Suprapubic skin (tissue), 4 donors: ENCODE measurements around the gene SLAMF1. TPM values are rescaled to one million over a fixed set of nuclear protein-coding genes. Genes with fewer than 3 reads are reported as not detected.

Experiments
- DNase-seq, 2 donors: peaks; one replicate each; pipeline ENCODE4 v3.0.0-alpha.2; 2019; ENCODE audit warnings: low spot score in 2 of 2
- H3K27ac ChIP-seq: fragments of 200-600 bp; sonication (generic); one replicate; pipeline ENCODE4 v1.5.1; 2019
- H3K27me3 ChIP-seq: fragments of 200-600 bp; sonication (generic); one replicate; pipeline ENCODE4 v1.5.1; 2019
- H3K36me3 ChIP-seq: fragments of 200-600 bp; sonication (generic); one replicate; pipeline ENCODE4 v1.5.1; 2019
- H3K4me1 ChIP-seq: fragments of 200-600 bp; sonication (generic); one replicate; pipeline ENCODE4 v1.5.1; 2019
- H3K4me3 ChIP-seq: fragments of 200-600 bp; sonication (generic); one replicate; pipeline ENCODE4 v1.5.1; 2019; ENCODE audit warnings: mild to moderate bottlenecking
- H3K9me3 ChIP-seq: fragments of 200-600 bp; sonication (generic); one replicate; pipeline ENCODE4 v1.5.1; 2019
- EP300 ChIP-seq: sonication (generic); formaldehyde crosslinking; IDR thresholded peaks from one replicate; pipeline ENCODE4 v1.6.1; 2017; ENCODE audit warnings: antibody characterized with exemption
- POLR2A ChIP-seq, 2 donors: fragments of 450-650 bp; IDR thresholded peaks; one replicate each; pipeline ENCODE4 v1.6.1; 2017; ENCODE audit warnings: antibody characterized with exemption in 2 of 2, mild to moderate bottlenecking in 2 of 2, moderate library complexity in 2 of 2
- POLR2AphosphoS5 ChIP-seq, 3 donors: sonication (generic); formaldehyde crosslinking; IDR thresholded peaks; one replicate each; pipeline ENCODE4 v1.6.1; 2017; ENCODE audit warnings: antibody characterized with exemption in 3 of 3
- WGBS: methylation state at CpG from one replicate; pipeline ENCODE4 v1.1.5; 2018; 5-methylcytosine and 5-hydroxymethylcytosine counted together
- total RNA-seq, 4 donors: library from RNA; depleted of rRNA; stranded (reverse); fragments of >200 nt; gene quantifications; one replicate each; pipeline ENCODE4 v1.1.0, GENCODE V29; 2016
- TF ChIP-seq, protein P1 (sequence below), 2 donors: fragments of 200-600 bp in 1 of 2; fragments of 450-650 bp in 1 of 2; sonication (generic) in 1 of 2; IDR thresholded peaks; one replicate each; pipeline ENCODE4 v1.5.1; 2016 to 2019; ENCODE audit warnings: antibody characterized with exemption in 2 of 2, mild to moderate bottlenecking in 1 of 2, moderate library complexity in 1 of 2

Gene SLAMF1
- total RNA-seq, 4 donors from 2014 or later = not detected

DNA sequence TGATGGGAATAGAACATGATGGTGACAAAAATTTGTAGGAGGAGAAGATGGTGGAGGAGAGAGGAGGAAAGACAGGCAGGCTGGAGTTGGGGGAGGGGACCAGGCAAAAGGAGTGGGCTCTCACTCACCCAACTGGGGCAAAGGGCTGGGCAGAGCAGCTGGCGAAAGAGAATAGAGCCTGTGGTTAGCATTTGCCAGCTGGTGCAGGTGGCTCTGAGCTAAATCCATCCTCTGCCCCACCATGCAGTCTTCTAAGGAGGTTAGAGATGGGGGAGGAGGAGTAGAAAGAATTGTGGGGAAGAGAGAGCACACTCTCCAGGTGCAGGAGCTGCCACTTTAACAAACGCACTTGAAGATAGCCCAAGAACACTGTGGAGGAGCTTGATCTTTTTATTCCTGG, 27.6 kb upstream of the SLAMF1 start:
- H3K4me1 ChIP-seq = peaks cover 10% of the 10 kb centered on the region
- no peak overlapping the region for H3K27ac ChIP-seq
- DNase-seq = no peak
- TF ChIP-seq POLR2AphosphoS5 (IDR thresholded peaks at IDR 0.05) (no peak), POLR2A (IDR thresholded peaks at IDR 0.05) (no peak), EP300 (no peak)
- TF ChIP-seq, protein P1, sequence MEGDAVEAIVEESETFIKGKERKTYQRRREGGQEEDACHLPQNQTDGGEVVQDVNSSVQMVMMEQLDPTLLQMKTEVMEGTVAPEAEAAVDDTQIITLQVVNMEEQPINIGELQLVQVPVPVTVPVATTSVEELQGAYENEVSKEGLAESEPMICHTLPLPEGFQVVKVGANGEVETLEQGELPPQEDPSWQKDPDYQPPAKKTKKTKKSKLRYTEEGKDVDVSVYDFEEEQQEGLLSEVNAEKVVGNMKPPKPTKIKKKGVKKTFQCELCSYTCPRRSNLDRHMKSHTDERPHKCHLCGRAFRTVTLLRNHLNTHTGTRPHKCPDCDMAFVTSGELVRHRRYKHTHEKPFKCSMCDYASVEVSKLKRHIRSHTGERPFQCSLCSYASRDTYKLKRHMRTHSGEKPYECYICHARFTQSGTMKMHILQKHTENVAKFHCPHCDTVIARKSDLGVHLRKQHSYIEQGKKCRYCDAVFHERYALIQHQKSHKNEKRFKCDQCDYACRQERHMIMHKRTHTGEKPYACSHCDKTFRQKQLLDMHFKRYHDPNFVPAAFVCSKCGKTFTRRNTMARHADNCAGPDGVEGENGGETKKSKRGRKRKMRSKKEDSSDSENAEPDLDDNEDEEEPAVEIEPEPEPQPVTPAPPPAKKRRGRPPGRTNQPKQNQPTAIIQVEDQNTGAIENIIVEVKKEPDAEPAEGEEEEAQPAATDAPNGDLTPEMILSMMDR (IDR thresholded peaks at IDR 0.05) = no peak
- H3K9me3 ChIP-seq = no peaks in the 10 kb centered on the region
- H3K36me3 ChIP-seq = no peaks in the 10 kb centered on the region
- no peak overlapping the region for H3K4me3 ChIP-seq
- H3K27me3 ChIP-seq = no peaks in the 10 kb centered on the region
- WGBS = 72% methylated on average over 2 of the region's 2 CpGs

DNA sequence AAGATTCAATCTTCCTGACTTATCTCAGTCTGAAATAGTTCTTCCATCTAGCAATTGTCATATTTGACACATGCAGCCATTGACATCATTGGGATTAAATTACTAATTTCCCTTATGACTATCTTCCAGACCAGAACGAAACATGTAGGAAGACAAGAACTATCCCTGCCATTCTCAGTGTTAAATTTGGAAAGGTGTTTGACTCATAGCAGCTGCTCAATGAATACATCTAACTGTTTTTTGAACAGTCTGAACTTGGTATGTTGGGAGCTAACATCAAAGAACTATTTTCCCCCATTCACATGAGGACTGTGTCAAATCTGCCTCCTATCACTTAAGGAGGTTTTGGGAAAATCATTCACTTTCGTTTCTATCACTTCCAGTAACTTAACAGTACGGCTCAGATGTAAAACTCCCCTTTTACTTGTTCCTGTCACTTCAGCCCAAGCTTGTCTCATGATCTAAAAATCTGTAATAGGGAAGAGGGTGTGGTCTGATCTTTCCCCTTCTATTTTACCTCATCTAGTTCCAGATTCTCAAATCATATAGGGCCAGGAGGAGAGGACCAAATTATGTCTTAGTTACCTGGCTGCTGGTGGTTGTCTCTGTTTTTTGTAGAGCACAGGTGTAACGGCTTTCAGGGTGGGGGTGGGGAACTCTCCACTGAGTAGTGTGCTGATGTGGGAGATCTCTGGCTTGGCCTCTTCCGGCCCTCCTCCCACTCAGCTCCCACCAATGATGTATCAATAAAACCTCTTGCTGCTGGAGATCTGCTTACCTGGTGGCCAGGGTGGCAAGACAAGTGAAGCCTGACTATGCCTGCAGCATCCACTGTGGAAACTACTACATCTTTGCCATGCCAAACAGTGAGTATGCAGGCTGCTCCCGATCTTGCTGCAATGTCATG, 26.2 kb upstream of the SLAMF1 start:
- Histone ChIP-seq H3K9me3 (no peaks in the 10 kb centered on the region), H3K27ac (no peak overlapping the region), H3K4me3 (no peak overlapping the region), H3K27me3 (no peaks in the 10 kb centered on the region), H3K4me1 (peaks cover 10% of the 10 kb centered on the region), H3K36me3 (no peaks in the 10 kb centered on the region)
- DNase-seq = no peak
- no peak for TF ChIP-seq POLR2A (IDR thresholded peaks at IDR 0.05)
- TF ChIP-seq EP300 = no peak
- TF ChIP-seq, protein P1 (IDR thresholded peaks at IDR 0.05) = no peak
- TF ChIP-seq POLR2AphosphoS5 (IDR thresholded peaks at IDR 0.05) = no peak
- WGBS = 49% methylated on average over 6 of the region's 6 CpGs

DNA sequence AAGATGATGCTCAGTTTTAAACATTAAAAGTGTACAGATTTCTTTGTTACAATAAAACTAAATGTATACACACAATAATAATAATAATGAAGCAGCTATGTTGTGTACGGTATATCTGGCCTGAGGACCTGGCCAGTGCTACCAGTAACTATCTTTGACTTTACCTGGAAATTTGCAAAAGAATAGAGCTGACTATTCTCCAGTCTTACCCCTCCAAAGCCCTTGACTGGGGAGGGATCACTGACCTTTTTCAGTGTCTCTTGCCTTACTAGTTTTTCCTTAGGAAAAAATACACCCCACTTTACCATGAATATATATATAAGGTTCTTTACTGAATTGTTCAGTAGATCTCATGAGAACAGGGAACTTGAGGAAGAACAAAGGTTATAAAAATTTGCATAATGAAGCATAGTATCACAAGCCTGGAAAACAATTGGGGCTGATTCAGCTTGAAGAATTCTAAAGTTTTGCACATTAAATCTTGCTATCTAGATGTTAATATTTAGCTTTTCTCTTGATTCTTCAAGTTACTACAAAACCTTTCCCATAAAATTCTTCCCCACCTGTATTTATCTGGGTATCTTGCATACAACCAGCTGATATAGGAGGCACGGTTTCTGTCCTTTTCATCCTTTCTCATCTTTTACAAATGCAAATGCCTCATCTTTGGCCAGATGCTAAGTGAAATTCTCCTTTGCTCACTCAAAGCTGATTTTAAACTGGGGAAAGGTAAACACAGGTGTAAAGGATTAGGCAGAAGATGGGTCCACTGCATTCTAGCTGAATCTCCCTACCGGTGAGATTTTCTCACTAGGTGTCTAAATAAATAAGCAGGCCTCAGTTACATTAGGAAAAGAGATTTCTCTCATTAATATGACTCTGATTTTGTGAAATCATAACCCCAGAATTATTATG, 25.0 kb upstream of the SLAMF1 start:
- Histone ChIP-seq H3K9me3 (no peaks in the 10 kb centered on the region), H3K36me3 (no peaks in the 10 kb centered on the region), H3K4me1 (peaks cover 10% of the 10 kb centered on the region), H3K27ac (no peak overlapping the region), H3K4me3 (no peak overlapping the region), H3K27me3 (no peaks in the 10 kb centered on the region)
- WGBS = 51% methylated on average over 3 of the region's 3 CpGs
- no peak for TF ChIP-seq POLR2A (IDR thresholded peaks at IDR 0.05)
- TF ChIP-seq, protein P1 (IDR thresholded peaks at IDR 0.05) = no peak
- TF ChIP-seq EP300 = no peak
- TF ChIP-seq POLR2AphosphoS5 (IDR thresholded peaks at IDR 0.05) = no peak
- DNase-seq = no peak

DNA sequence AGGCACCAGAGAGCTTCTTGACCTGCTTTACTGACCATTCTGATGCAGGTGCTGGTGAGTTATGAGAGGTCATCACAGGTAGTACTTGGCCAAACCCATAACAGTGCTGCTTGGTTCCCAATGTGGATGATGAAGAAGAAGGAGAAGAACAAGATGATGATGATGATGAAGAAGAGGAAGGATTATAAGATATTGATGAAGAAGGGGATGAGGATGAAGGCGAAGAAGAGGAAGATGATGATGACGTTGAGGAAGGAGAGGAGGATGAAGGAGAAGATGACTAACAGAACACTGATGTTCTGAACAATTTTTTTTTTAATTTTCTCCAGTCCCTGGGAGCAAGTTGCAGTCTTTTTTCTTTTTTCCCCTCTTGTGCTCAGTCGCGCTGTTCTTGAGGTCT, 23.9 kb upstream of the SLAMF1 start:
- no peaks in the 10 kb centered on the region for H3K36me3 ChIP-seq
- DNase-seq = no peak
- no peaks in the 10 kb centered on the region for H3K27me3 ChIP-seq
- H3K4me1 ChIP-seq = peaks cover 10% of the 10 kb centered on the region
- no peaks in the 10 kb centered on the region for H3K9me3 ChIP-seq
- TF ChIP-seq POLR2AphosphoS5 (IDR thresholded peaks at IDR 0.05) = no peak
- no peak for TF ChIP-seq POLR2A (IDR thresholded peaks at IDR 0.05)
- no peak for TF ChIP-seq EP300
- TF ChIP-seq, protein P1 (IDR thresholded peaks at IDR 0.05) = no peak
- no peak overlapping the region for H3K4me3 ChIP-seq
- 90% methylated on average over 4 of the region's 4 CpGs for WGBS
- H3K27ac ChIP-seq = no peak overlapping the region

DNA sequence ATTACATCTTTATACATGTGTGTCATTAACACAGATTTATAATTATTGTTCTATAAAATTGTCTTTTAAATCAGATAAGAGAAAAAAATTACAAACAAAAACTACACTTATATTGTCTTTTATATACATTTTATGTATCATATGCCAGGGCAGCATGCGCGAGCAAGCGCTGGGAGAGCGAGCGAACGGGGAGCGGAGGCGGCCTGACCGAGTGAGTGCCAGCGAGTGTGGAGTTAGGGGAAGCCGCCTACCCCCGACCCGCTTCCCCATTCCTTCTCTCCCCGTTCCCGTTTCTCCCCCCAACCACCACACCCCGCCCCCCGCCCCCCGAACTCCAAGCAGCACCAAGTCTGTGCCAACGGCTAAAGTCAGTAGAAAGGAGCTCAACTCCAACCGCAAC, 23.0 kb upstream of the SLAMF1 start:
- Histone ChIP-seq H3K4me3 (no peak overlapping the region), H3K27me3 (no peaks in the 10 kb centered on the region), H3K4me1 (peaks cover 7% of the 10 kb centered on the region), H3K9me3 (no peaks in the 10 kb centered on the region), H3K36me3 (no peaks in the 10 kb centered on the region), H3K27ac (no peak overlapping the region)
- TF ChIP-seq EP300 (no peak), POLR2AphosphoS5 (IDR thresholded peaks at IDR 0.05) (no peak), POLR2A (IDR thresholded peaks at IDR 0.05) (no peak)
- TF ChIP-seq, protein P1 (IDR thresholded peaks at IDR 0.05) = no peak
- 95% methylated on average over 20 of the region's 20 CpGs for WGBS
- no peak for DNase-seq
